Sigmoid colon (tissue), 7 donors: Measurements from ENCODE around the gene ZBTB7B. TPM values are rescaled to one million over a fixed set of nuclear protein-coding genes. Genes with fewer than 3 reads are reported as not detected.

ENCODE experiments used
- DNase-seq: peaks from one replicate; pipeline ENCODE4 v3.0.0-alpha.2; 2019
- H3K27ac ChIP-seq, 4 donors: fragments of 200-600 bp; sonication (generic); one replicate each; pipeline ENCODE4 v1.5.1; 2016 to 2019; ENCODE audit warnings: mild to moderate bottlenecking in 1 of 4
- H3K27me3 ChIP-seq, 3 donors: fragments of 200-600 bp; sonication (generic); one replicate each; pipeline ENCODE4 v1.5.1; 2019; ENCODE audit warnings: mild to moderate bottlenecking in 1 of 3
- H3K36me3 ChIP-seq, 4 donors: fragments of 200-600 bp; sonication (generic); one replicate each; pipeline ENCODE4 v1.5.1; 2016 to 2019
- H3K4me1 ChIP-seq, 4 donors: fragments of 200-600 bp; sonication (generic); one replicate each; pipeline ENCODE4 v1.5.1; 2017 to 2019
- H3K4me3 ChIP-seq, 4 donors: fragments of 200-600 bp; sonication (generic); one replicate each; pipeline ENCODE4 v1.5.1; 2017 to 2019; ENCODE audit warnings: mild to moderate bottlenecking in 2 of 4, moderate library complexity in 1 of 4
- H3K9me3 ChIP-seq, 4 donors: fragments of 200-600 bp in 3 of 4; sonication (generic) in 3 of 4; one replicate each; pipeline versions ENCODE4 v1.5.1 to v1.6.1; 2013 to 2019
- EP300 ChIP-seq, 4 donors: sonication (generic); formaldehyde crosslinking; IDR thresholded peaks; one replicate each; pipeline ENCODE4 v1.6.1; 2017; ENCODE audit warnings: antibody characterized with exemption in 4 of 4
- POLR2A ChIP-seq, 2 donors: fragments of 450-650 bp; IDR thresholded peaks; one replicate each; pipeline ENCODE4 v1.6.1; 2016; ENCODE audit warnings: antibody characterized with exemption in 2 of 2, mild to moderate bottlenecking in 2 of 2, moderate library complexity in 2 of 2
- POLR2AphosphoS5 ChIP-seq, 4 donors: sonication (generic); formaldehyde crosslinking; IDR thresholded peaks; one replicate each; pipeline ENCODE4 v1.6.1; 2017; ENCODE audit warnings: antibody characterized with exemption in 4 of 4
- WGBS, 2 donors: extraction: QIAGEN DNeasy Blood & Tissue Kit; methylation state at CpG; one replicate each; pipeline ENCODE4 v1.1.7; 2013; 5-methylcytosine and 5-hydroxymethylcytosine counted together
- intact Hi-C: fragments of 100-400 bp; cut with DNase I; formaldehyde crosslinking; loops from one replicate; pipeline ENCODE4 v1.15.1; 2023
- polyA plus RNA-seq, 3 donors: library from polyadenylated mRNA; stranded (reverse); fragments of 200-250 nt; gene quantifications; one replicate each; pipeline ENCODE4 v1.2.3, GENCODE V29; 2013
- total RNA-seq, 4 donors: library from RNA; depleted of rRNA; stranded (reverse); fragments of >200 nt; gene quantifications; one replicate each; pipeline ENCODE4 v1.1.0, GENCODE V29; 2016
- TF ChIP-seq, protein P1 (sequence below), 4 experiments: fragments of 450-650 bp in 3 of 4; fragments of 200-600 bp in 1 of 4; IDR thresholded peaks; one replicate each; pipeline ENCODE4 v1.5.1; 2016 to 2019; ENCODE audit warnings: antibody characterized with exemption in 4 of 4, mild to moderate bottlenecking in 3 of 4, moderate library complexity in 2 of 4
- donor health status: healthy with polysubstance abuse.
- donor health status: Bipolar disorder and iron deficiency.
- donor health status: healthy.

Gene ZBTB7B
- total and polyA plus RNA-seq, 7 donors, result 24.4 to 342 (median 35.3) TPM

DNA sequence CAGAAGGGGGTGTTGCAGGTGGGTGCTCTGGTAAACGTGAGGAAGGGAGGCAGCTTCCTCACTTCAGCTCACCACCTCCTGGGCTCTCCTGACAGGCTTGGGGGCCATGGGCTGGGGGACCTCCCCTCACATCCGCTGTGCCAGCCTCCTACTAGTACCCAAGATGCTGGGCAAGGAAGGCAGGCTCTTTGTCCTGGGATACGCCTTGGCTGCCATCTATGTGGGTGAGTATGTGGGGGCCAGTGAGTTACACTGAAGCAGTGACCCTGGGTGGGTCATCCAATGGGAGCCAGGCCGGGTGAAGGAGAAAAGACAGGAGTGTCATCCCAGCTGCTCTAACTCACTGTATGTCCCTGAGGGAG is 36.7 kb downstream of the ZBTB7B start:
- H3K36me3 ChIP-seq, result no peaks in the 10 kb centered on the region
- H3K27me3 ChIP-seq, result no peaks in the 10 kb centered on the region
- H3K4me3 ChIP-seq, result no peak overlapping the region
- intact Hi-C loops, result no loop called here
- H3K9me3 ChIP-seq, result no peaks in the 10 kb centered on the region
- DNase-seq, result no peak
- peaks cover 0 to 5% (median 0%) of the 10 kb centered on the region in 4 donors for H3K4me1 ChIP-seq
- TF ChIP-seq EP300 (IDR thresholded peaks at IDR 0.05), result no peak
- TF ChIP-seq, protein P1, sequence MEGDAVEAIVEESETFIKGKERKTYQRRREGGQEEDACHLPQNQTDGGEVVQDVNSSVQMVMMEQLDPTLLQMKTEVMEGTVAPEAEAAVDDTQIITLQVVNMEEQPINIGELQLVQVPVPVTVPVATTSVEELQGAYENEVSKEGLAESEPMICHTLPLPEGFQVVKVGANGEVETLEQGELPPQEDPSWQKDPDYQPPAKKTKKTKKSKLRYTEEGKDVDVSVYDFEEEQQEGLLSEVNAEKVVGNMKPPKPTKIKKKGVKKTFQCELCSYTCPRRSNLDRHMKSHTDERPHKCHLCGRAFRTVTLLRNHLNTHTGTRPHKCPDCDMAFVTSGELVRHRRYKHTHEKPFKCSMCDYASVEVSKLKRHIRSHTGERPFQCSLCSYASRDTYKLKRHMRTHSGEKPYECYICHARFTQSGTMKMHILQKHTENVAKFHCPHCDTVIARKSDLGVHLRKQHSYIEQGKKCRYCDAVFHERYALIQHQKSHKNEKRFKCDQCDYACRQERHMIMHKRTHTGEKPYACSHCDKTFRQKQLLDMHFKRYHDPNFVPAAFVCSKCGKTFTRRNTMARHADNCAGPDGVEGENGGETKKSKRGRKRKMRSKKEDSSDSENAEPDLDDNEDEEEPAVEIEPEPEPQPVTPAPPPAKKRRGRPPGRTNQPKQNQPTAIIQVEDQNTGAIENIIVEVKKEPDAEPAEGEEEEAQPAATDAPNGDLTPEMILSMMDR (IDR thresholded peaks at IDR 0.05), result no peak
- no peak for TF ChIP-seq POLR2A (IDR thresholded peaks at IDR 0.05)
- no peak for TF ChIP-seq POLR2AphosphoS5 (IDR thresholded peaks at IDR 0.05)
- WGBS, 2 donors, result 74 to 83% methylated on average over 4 of the region's 4 CpGs
- H3K27ac ChIP-seq, result no peak overlapping the region

DNA sequence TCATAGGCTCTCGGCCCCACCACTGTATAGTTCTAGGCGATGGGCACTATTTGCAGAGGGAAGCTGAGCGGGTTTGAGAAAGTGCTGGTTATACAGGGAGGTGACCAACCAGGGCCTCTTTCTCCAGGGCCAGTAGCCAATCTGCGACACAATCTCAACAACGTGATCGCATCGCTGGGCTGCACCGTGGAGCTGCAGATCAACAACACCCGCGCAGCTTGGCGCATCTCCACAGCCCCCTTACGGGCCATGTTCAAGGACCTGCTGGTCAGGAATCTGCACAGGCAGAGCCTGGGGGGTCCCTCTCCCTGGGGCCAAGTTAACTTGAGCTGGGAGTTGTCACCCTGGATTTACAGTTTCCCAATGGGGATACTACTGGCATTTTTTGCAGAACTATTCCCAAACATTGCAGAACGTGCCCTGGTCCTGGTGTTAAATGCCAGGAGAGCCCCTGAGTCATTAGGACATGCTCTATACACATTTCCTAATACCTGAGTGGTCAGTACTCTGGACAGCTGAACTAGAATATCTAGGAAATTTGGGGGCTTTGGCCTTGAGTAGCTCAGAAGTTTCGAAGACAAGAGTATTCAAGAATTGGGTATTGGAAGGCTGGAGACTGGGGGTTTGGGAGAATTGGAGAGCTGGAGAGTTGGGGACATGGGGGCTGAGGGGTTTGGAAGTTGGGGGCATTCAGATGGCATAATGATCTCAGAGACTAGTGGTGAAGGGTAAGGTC is 37.9 kb downstream of the ZBTB7B start:
- WGBS, 2 donors, result 94 to 96% methylated on average over 14 of the region's 14 CpGs
- TF ChIP-seq, protein P1 (IDR thresholded peaks at IDR 0.05), result no peak
- TF ChIP-seq POLR2A (IDR thresholded peaks at IDR 0.05) (no peak), POLR2AphosphoS5 (IDR thresholded peaks at IDR 0.05) (no peak), EP300 (IDR thresholded peaks at IDR 0.05) (no peak)
- no peak for DNase-seq
- H3K9me3 ChIP-seq, result no peaks in the 10 kb centered on the region
- intact Hi-C loops, result no loop called here
- no peak overlapping the region for H3K4me3 ChIP-seq
- peaks cover 0 to 14% (median 4%) of the 10 kb centered on the region in 4 donors for H3K4me1 ChIP-seq
- no peaks in the 10 kb centered on the region for H3K27me3 ChIP-seq
- H3K27ac ChIP-seq, result no peak overlapping the region
- H3K36me3 ChIP-seq, result no peaks in the 10 kb centered on the region

DNA sequence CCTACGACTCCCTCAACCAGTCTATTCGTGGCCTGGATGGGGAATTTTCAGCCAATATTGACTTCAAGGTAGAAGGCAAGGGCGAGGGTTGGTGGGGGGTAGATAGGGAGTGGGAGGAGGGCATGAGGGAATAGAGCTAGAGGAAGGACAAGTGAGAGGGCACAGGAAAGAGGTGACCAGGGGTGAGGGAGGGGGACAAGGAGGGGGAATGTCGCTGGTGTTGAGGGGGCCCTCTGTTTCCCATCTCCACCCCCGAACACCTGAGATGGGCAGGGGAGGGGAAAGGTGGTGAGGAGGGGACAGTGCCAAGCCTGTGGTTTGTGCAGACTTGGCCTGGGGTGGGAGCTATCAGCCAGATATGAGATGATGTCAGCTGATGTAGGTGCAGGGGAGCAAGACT is 40.2 kb downstream of the ZBTB7B start:
- Histone ChIP-seq H3K36me3 (no peaks in the 10 kb centered on the region), H3K27ac (no peak overlapping the region), H3K9me3 (no peaks in the 10 kb centered on the region), H3K4me3 (no peak overlapping the region), H3K4me1 (peaks cover 0 to 14% (median 4%) of the 10 kb centered on the region in 4 donors), H3K27me3 (no peaks in the 10 kb centered on the region)
- intact Hi-C loops, result no loop called here
- WGBS, 2 donors, result 82 to 87% methylated on average over 5 of the region's 5 CpGs
- TF ChIP-seq EP300 (IDR thresholded peaks at IDR 0.05) (no peak), POLR2AphosphoS5 (IDR thresholded peaks at IDR 0.05) (no peak), POLR2A (IDR thresholded peaks at IDR 0.05) (no peak)
- TF ChIP-seq, protein P1 (IDR thresholded peaks at IDR 0.05), result no peak
- no peak for DNase-seq

DNA sequence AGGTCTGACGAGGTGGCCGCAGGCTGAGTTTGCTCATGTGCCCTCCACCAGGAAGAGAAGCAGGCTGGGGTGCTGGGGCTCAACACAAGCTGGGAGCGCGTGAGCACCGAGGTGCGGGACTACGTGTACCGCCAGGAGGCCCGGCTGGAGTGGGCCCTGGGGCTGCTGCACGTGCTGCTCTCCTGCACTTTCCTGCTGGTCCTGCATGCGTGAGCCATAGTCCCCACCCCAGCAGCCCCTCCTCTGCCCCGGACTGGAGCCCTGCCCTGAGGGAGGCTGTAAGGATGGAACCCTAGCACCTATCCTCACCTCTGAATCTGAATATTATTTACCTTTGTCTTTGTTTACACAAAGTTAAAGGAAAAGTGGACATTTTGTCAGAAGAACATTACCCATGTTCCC is 40.7 kb downstream of the ZBTB7B start:
- H3K36me3 ChIP-seq, result no peaks in the 10 kb centered on the region
- no peak for TF ChIP-seq POLR2A (IDR thresholded peaks at IDR 0.05)
- TF ChIP-seq POLR2AphosphoS5 (IDR thresholded peaks at IDR 0.05), result no peak
- no peak for TF ChIP-seq EP300 (IDR thresholded peaks at IDR 0.05)
- TF ChIP-seq, protein P1 (IDR thresholded peaks at IDR 0.05), result no peak
- intact Hi-C loops, result no loop called here
- no peaks in the 10 kb centered on the region for H3K27me3 ChIP-seq
- no peaks in the 10 kb centered on the region for H3K9me3 ChIP-seq
- no peak for DNase-seq
- H3K4me3 ChIP-seq, result no peak overlapping the region
- H3K27ac ChIP-seq, result no peak overlapping the region
- 17 to 70% methylated on average over 12 of the region's 12 CpGs for WGBS, 2 donors
- peaks cover 0 to 14% (median 4%) of the 10 kb centered on the region in 4 donors for H3K4me1 ChIP-seq

DNA sequence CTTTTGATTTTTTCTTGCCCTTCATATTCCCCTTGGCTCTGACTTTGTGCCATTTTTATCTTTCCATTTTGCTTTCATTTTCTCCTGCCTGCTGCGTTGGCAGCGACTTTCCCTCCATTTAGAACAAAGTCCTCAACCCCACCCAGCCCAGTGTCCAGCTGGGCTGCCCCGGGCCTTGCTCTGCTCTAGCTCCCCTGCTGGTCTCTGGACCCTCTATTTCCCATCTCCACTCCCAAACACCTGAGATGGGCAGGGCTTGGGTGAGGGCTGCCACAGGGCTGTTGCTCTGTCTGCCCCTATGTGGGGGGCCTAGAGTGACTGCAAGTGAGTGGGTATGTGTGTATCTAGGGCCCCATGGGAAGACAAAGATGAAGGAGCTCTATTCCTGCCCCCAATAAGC is 41.2 kb downstream of the ZBTB7B start:
- H3K27ac ChIP-seq, result no peak overlapping the region
- H3K36me3 ChIP-seq, result no peaks in the 10 kb centered on the region
- no peaks in the 10 kb centered on the region for H3K9me3 ChIP-seq
- TF ChIP-seq POLR2A (IDR thresholded peaks at IDR 0.05) (no peak), EP300 (IDR thresholded peaks at IDR 0.05) (no peak), POLR2AphosphoS5 (IDR thresholded peaks at IDR 0.05) (no peak)
- TF ChIP-seq, protein P1 (IDR thresholded peaks at IDR 0.05), result no peak
- WGBS, 2 donors, result 13 to 66% methylated on average over 3 of the region's 3 CpGs
- H3K27me3 ChIP-seq, result no peaks in the 10 kb centered on the region
- intact Hi-C loops, result no loop called here
- no peak overlapping the region for H3K4me3 ChIP-seq
- peaks cover 0 to 10% (median 4%) of the 10 kb centered on the region in 4 donors for H3K4me1 ChIP-seq
- DNase-seq, result no peak
